OCI-LY3 (cell line): ENCODE results near the gene GRM4.

ENCODE experiments used
- EZH2phosphoT487 ChIP-seq: fragments of 200-600 bp; shearing (Covaris generic); IDR thresholded peaks from 2 replicates; pipeline ENCODE4 v1.6.1; 2018; ENCODE audit warnings: antibody characterized with exemption, mixed run types, low read depth
- TF ChIP-seq, protein P1 (sequence below): fragments of 200-600, 300-600 bp; sonication (generic); IDR thresholded peaks from 2 replicates; pipeline ENCODE4 v1.5.1; 2014; ENCODE audit warnings: antibody characterized with exemption, low read length, low read depth

DNA sequence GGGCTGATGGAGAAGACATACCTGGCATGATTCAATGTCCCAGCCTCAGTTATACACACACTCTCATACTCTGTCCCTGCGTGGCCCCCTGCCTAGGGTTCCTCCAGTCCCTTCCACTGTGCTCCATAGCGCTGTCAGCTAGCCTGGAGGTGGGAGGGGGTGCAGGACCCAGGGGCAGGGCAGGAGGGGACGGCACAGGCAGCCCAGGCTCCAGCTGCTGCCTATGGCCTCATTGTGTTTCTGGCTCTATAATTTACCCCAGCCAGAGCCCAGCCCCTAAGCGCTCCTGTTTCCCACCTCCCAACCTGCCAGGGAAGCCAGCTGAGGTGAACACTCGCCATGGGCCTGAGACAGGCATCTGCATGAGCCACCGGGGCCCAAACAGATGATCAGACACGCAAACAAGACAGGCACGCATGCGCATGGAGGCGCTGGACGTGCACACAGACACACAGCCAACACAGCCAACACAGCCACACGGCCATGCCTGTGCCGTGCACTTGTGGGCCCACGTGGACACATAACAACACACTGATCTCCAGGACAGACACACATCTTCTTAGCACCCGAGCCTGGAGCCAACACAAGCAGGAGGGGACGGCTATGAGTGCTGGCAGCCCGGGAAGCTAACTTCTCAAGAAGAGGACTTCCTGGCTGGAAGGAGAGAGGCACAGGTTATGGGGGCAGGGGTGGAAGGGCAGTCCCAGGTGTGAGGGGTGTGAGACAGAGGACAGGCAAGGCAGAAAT, 124.9 kb downstream of the GRM4 start:
- TF ChIP-seq, protein P1, sequence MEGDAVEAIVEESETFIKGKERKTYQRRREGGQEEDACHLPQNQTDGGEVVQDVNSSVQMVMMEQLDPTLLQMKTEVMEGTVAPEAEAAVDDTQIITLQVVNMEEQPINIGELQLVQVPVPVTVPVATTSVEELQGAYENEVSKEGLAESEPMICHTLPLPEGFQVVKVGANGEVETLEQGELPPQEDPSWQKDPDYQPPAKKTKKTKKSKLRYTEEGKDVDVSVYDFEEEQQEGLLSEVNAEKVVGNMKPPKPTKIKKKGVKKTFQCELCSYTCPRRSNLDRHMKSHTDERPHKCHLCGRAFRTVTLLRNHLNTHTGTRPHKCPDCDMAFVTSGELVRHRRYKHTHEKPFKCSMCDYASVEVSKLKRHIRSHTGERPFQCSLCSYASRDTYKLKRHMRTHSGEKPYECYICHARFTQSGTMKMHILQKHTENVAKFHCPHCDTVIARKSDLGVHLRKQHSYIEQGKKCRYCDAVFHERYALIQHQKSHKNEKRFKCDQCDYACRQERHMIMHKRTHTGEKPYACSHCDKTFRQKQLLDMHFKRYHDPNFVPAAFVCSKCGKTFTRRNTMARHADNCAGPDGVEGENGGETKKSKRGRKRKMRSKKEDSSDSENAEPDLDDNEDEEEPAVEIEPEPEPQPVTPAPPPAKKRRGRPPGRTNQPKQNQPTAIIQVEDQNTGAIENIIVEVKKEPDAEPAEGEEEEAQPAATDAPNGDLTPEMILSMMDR = no peak
- no peak for TF ChIP-seq EZH2phosphoT487
